GM12873 (cell line): ENCODE measurements around the gene FOXO3.

ENCODE experiments used
- CTCF ChIP-seq: IDR thresholded peaks from 2 replicates; pipeline ENCODE4 v1.5.1; 2012; ENCODE audit warnings: low read depth, mild to moderate bottlenecking, moderate library complexity, low read length, control low read depth; ENCODE audit not compliant: insufficient read depth; ENCODE audit errors: missing control alignments

The FOXO3 gene

GRCh38 chr6:108665495-108666196 is 104.9 kb downstream of the FOXO3 start:
- no peak for TF ChIP-seq CTCF

GRCh38 chr6:108666656-108667260 is 106.0 kb downstream of the FOXO3 start:
- TF ChIP-seq CTCF: no peak

GRCh38 chr6:108667993-108668392 is 107.3 kb downstream of the FOXO3 start:
- no peak for TF ChIP-seq CTCF

GRCh38 chr6:108669673-108670072 is 109.0 kb downstream of the FOXO3 start:
- TF ChIP-seq CTCF: no peak

GRCh38 chr6:108671175-108671574 is 110.5 kb downstream of the FOXO3 start:
- no peak for TF ChIP-seq CTCF

- TF ChIP-seq CTCF: no peak
Measured at GRCh38 chr6:108671790-108672189, 111.1 kb downstream of the FOXO3 start.

GRCh38 chr6:108672641-108673040 is 111.9 kb downstream of the FOXO3 start:
- no peak for TF ChIP-seq CTCF
